Lung (tissue), 12 donors: Measurements from ENCODE around the gene SPCS3. TPM values are rescaled to one million over a fixed set of nuclear protein-coding genes. Genes with fewer than 3 reads are reported as not detected.
"Not testable (repeated sequence)": the region's sequence is repeated elsewhere in the genome, so short reads cannot be mapped to it uniquely, and the experiment has no call there.

Experiments used
- ATAC-seq: fragments of 200-7000 bp; cut with Tn5 transposase; one replicate; pipeline ENCODE4 v1.9.1; 2020; ENCODE audit warnings: moderate number of reproducible peaks; ENCODE audit not compliant: insufficient read depth, low FRiP score
- DNase-seq, 3 donors: peaks; one replicate each; pipeline ENCODE4 v3.0.0-alpha.2; 2013 to 2017
- H3K27ac ChIP-seq, 2 donors: one replicate each; pipeline ENCODE4 v1.5.1; 2013; ENCODE audit warnings: mild to moderate bottlenecking in 2 of 2, moderate library complexity in 2 of 2, control low read depth in 1 of 2, inconsistent platforms in 1 of 2, low read depth in 1 of 2, low read length in 1 of 2
- H3K27me3 ChIP-seq, 3 donors: one replicate each; pipeline ENCODE4 v1.5.1; 2013; ENCODE audit warnings: low read length in 2 of 3; ENCODE audit not compliant: control insufficient read depth in 3 of 3, insufficient read depth in 3 of 3
- H3K36me3 ChIP-seq, 4 donors: one replicate each; pipeline ENCODE4 v1.5.1; 2013; ENCODE audit warnings: low read length in 4 of 4, mild to moderate bottlenecking in 1 of 4, moderate library complexity in 1 of 4; ENCODE audit not compliant: control insufficient read depth in 4 of 4, insufficient read depth in 4 of 4
- H3K4me1 ChIP-seq, 5 donors: one replicate each; pipeline ENCODE4 v1.5.1; 2013; ENCODE audit warnings: low read length in 5 of 5, mild to moderate bottlenecking in 2 of 5, moderate library complexity in 1 of 5; ENCODE audit not compliant: control insufficient read depth in 5 of 5, insufficient read depth in 5 of 5
- H3K4me3 ChIP-seq: one replicate; pipeline ENCODE4 v1.5.1; 2013; ENCODE audit warnings: mild to moderate bottlenecking, control low read depth, moderate library complexity
- H3K9ac ChIP-seq, 2 donors: one replicate each; pipeline ENCODE4 v1.5.1; 2013; ENCODE audit warnings: low read length in 2 of 2, control low read depth in 1 of 2; ENCODE audit not compliant: insufficient read depth in 1 of 2
- H3K9me3 ChIP-seq, 4 donors: one replicate each; pipeline ENCODE4 v1.5.1; 2013; ENCODE audit warnings: low read length in 3 of 4, mild to moderate bottlenecking in 1 of 4, moderate library complexity in 1 of 4; ENCODE audit not compliant: control insufficient read depth in 4 of 4, insufficient read depth in 3 of 4
- WGBS, 2 donors: extraction: QIAGEN DNeasy Blood & Tissue Kit; methylation state at CpG; one replicate each; pipeline ENCODE4 v1.1.7; 2013; 5-methylcytosine and 5-hydroxymethylcytosine counted together
- polyA plus RNA-seq, 2 donors: library from polyadenylated mRNA; stranded (reverse); fragments of 200-250 nt; gene quantifications; one replicate each; pipeline ENCODE4 v1.2.1, GENCODE V29; 2013
- total RNA-seq, 2 donors: library from RNA; depleted of rRNA in 1 of 2; stranded (reverse); fragments of >200 nt in 1 of 2; gene quantifications; one replicate each; pipeline ENCODE4 v1.2.1, GENCODE V29; 2014 to 2021
- TF ChIP-seq, protein P1 (sequence below): IDR thresholded peaks from 2 replicates; pipeline ENCODE4 v1.5.1; 2012; ENCODE audit warnings: mild to moderate bottlenecking; ENCODE audit errors: control extremely low read depth, extremely low read depth
- donor health status: control.
- donor health status: control.
- donor health status: Bipolar disorder and iron deficiency.
- donor health status: healthy.
- donor health status: DM: yes; HTN: yes; CAD: no.

The SPCS3 gene
- total and polyA plus RNA-seq, 4 donors = 39.4 to 170 (median 85.8) TPM

DNA sequence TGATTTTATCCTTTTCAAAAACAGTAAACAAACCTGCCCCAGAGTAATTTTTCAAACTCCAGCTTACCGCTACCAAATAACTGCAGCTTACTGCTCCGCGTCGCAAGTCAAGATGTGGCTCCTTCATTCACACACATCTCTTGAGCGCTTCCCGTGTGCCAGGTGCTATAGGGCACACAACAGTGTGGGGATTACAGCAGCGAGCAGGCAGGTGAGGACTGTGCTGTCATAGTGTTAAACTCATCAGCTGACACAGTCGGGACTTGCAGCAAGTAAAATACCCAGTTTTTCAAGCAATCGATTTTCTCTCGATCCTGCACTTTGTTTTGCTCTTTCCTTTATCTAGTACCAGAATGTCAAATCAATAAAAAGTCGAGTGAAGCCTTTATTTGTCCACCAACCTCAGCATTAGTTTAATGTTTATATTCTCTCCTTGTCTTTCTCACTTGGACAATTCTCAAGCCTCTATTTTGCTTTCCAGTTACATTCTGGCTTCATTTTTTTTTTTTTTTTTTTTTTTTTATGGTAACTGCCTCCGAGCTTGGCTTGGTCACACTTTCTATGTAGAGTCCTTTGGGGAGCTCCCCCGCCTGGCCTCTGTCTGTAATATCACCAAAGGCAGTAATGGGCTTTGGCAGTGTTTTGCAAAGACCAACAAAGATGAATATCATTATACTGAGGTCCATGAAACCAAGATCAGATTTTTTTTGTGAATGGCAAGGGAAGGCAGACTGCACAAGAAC, 42.4 kb upstream of the SPCS3 start:
- no peaks in the 10 kb centered on the region for H3K9me3 ChIP-seq
- H3K9ac ChIP-seq = no peak overlapping the region
- H3K27ac ChIP-seq = no peak overlapping the region
- no peaks in the 10 kb centered on the region for H3K4me1 ChIP-seq
- H3K27me3 ChIP-seq = no peaks in the 10 kb centered on the region
- 68 to 70% methylated on average over 13 of the region's 13 CpGs for WGBS, 2 donors
- ATAC-seq (peak; percentile 82), DNase-seq (peak; percentile 57 to 73 (median 68))
- no peaks in the 10 kb centered on the region for H3K36me3 ChIP-seq
- no peak overlapping the region for H3K4me3 ChIP-seq
- TF ChIP-seq, protein P1, sequence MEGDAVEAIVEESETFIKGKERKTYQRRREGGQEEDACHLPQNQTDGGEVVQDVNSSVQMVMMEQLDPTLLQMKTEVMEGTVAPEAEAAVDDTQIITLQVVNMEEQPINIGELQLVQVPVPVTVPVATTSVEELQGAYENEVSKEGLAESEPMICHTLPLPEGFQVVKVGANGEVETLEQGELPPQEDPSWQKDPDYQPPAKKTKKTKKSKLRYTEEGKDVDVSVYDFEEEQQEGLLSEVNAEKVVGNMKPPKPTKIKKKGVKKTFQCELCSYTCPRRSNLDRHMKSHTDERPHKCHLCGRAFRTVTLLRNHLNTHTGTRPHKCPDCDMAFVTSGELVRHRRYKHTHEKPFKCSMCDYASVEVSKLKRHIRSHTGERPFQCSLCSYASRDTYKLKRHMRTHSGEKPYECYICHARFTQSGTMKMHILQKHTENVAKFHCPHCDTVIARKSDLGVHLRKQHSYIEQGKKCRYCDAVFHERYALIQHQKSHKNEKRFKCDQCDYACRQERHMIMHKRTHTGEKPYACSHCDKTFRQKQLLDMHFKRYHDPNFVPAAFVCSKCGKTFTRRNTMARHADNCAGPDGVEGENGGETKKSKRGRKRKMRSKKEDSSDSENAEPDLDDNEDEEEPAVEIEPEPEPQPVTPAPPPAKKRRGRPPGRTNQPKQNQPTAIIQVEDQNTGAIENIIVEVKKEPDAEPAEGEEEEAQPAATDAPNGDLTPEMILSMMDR = no peak

DNA sequence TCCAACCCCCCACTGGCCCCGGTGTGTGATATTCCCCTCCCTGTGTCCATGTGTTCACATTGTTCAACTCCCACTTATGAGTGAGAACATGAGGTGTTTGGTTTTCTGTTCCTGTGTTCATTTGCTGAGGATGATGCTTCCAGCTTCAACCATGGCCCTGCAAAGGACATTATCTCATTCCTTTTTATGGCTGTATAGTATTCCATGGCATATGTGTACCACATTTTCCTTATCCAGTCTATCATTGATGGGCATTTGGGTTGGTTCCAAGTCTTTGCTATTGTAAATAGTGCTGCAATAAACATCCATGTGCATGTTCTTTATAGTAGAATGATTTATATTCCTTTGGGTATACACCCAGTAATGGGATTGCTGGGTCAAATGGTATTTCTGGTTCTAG, 40.2 kb upstream of the SPCS3 start:
- H3K4me1 ChIP-seq, H3K9me3 ChIP-seq, H3K27ac ChIP-seq, DNase-seq, H3K9ac ChIP-seq, H3K27me3 ChIP-seq, ATAC-seq, H3K36me3 ChIP-seq, H3K4me3 ChIP-seq: not testable (repeated sequence)
- WGBS, 2 donors = 98 to 100% methylated on average over 1 of the region's 1 CpG

DNA sequence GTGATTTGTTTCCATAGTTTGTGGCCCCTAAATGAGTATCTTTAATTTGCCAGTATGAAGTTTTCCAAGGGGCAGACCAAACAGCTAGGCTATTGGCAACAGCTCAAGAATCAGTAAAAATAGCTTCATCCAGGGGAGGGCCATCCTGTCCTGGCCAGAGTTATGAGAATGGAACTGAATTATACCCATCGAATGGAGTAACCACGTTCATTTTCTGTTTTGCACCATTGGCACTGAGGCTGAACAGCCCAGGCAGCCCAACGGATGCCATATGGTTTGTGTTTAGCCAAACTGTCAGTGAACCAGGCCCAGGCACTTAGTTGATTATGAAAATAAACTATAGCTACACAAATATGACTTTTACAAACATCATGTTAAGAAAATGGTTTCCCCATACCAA, 33.0 kb upstream of the SPCS3 start:
- no peak for ATAC-seq
- 65 to 66% methylated on average over 3 of the region's 3 CpGs for WGBS, 2 donors

DNA sequence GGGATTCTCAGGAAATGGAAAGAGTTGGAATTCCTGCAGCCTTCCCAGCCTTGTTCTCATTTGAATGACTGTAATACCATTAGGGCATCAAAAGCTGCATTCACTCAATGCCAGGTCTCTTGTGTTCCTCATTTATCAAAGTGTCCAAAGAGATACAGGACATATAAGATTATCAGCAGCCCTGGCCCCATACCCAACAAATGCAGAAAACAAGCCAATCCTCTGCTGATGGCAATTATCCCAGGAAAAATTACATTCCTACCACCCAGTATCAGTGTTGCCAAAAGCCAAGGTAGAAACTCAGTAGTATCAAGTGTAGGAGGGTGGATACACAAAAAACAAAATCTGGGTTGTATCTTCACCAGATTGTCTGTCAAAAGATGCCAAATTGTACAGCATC, 32.2 kb upstream of the SPCS3 start:
- no peaks in the 10 kb centered on the region for H3K36me3 ChIP-seq
- H3K27ac ChIP-seq = no peak overlapping the region
- ATAC-seq = no peak
- H3K4me1 ChIP-seq = peaks cover 0 to 4% (median 0%) of the 10 kb centered on the region in 5 donors
- no peak for DNase-seq
- no peaks in the 10 kb centered on the region for H3K9me3 ChIP-seq
- no peaks in the 10 kb centered on the region for H3K27me3 ChIP-seq
- H3K9ac ChIP-seq = no peak overlapping the region
- TF ChIP-seq, protein P1 = no peak
- no peak overlapping the region for H3K4me3 ChIP-seq

More for the DNA sequence above, 33.0 kb upstream of the SPCS3 start:
- Histone ChIP-seq H3K4me3 (no peak overlapping the region), H3K4me1 (peaks cover 0 to 4% (median 0%) of the 10 kb centered on the region in 5 donors), H3K9me3 (no peaks in the 10 kb centered on the region), H3K9ac (no peak overlapping the region), H3K27ac (no peak overlapping the region), H3K27me3 (no peaks in the 10 kb centered on the region), H3K36me3 (no peaks in the 10 kb centered on the region)
- TF ChIP-seq, protein P1 = no peak
- no peak for DNase-seq
